HUES64 (cell line): ENCODE data around the gene MAP3K15.

Experiments used
- H3K27ac ChIP-seq: 2 replicates; pipeline ENCODE4 v1.7.0; 2013; ENCODE audit warnings: low read depth, low read length, inconsistent platforms
- H3K27me3 ChIP-seq: 2 replicates; pipeline ENCODE4 v1.6.1; 2013; ENCODE audit warnings: mild to moderate bottlenecking, low read length; ENCODE audit not compliant: insufficient read depth
- H3K36me3 ChIP-seq: 2 replicates; pipeline ENCODE4 v1.6.1; 2013; ENCODE audit warnings: mild to moderate bottlenecking, low read length; ENCODE audit not compliant: insufficient read depth
- H3K4me1 ChIP-seq: 2 replicates; pipeline ENCODE4 v1.6.1; 2013; ENCODE audit warnings: mild to moderate bottlenecking, low read length, moderate library complexity; ENCODE audit not compliant: insufficient read depth
- H3K4me3 ChIP-seq: 2 replicates; pipeline ENCODE4 v1.5.1; 2013; ENCODE audit warnings: mild to moderate bottlenecking, low read length, moderate library complexity
- H3K9ac ChIP-seq: 2 replicates; pipeline ENCODE4 v1.6.1; 2013; ENCODE audit warnings: mild to moderate bottlenecking, low read depth, low read length
- H3K9me3 ChIP-seq: 2 replicates; pipeline ENCODE4 v1.6.1; 2013; ENCODE audit warnings: low read depth, low read length; ENCODE audit not compliant: insufficient read depth
- WGBS: fragments of 150-250, 120-280 bp; methylation state at CpG from one replicate; pipeline ENCODE4 v1.1.7; 2013; ENCODE audit warnings: missing lambda C conversion rate; 5-methylcytosine and 5-hydroxymethylcytosine counted together

Gene MAP3K15

DNA sequence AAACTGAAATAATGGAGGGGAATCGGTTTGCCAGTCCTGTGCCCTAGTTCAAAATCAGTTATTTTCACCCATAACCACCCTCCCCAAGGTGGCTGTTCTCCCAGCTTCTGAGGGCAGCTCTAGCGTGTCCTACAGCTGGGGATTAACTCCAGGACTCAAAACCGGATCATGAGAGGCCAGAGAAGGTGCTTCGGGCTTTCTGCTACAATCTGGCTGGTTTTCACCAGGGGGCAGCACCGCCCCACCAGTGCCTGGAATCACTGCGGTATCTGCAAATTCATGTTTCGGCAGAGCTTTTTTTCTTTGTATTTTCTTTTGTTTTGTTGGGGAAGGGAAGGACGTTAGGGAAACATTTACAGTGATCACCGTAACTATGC, 143.2 kb downstream of the MAP3K15 start:
- Histone ChIP-seq H3K4me1 (no peaks in the 10 kb centered on the region), H3K9ac (no peak overlapping the region), H3K9me3 (no peaks in the 10 kb centered on the region), H3K36me3 (no peaks in the 10 kb centered on the region), H3K27me3 (peaks cover 10% of the 10 kb centered on the region), H3K4me3 (peak overlapping the region; percentile 71), H3K27ac (no peak overlapping the region)
- WGBS: 1% methylated on average over 8 of the region's 9 CpGs

GRCh38 chrX:19370061-19370460, 145.2 kb downstream of the MAP3K15 start:
- Histone ChIP-seq H3K4me3 (no peak overlapping the region), H3K4me1 (no peaks in the 10 kb centered on the region), H3K9me3 (no peaks in the 10 kb centered on the region), H3K9ac (no peak overlapping the region), H3K27me3 (peaks cover 10% of the 10 kb centered on the region), H3K27ac (no peak overlapping the region), H3K36me3 (no peaks in the 10 kb centered on the region)
- WGBS: 98% methylated on average over 4 of the region's 5 CpGs

GRCh38 chrX:19368576-19368975, 146.7 kb downstream of the MAP3K15 start:
- H3K27me3 ChIP-seq: peaks cover 3% of the 10 kb centered on the region
- H3K4me1 ChIP-seq: no peaks in the 10 kb centered on the region
- no peak overlapping the region for H3K4me3 ChIP-seq
- H3K36me3 ChIP-seq: no peaks in the 10 kb centered on the region
- H3K27ac ChIP-seq: no peak overlapping the region
- no peaks in the 10 kb centered on the region for H3K9me3 ChIP-seq
- no peak overlapping the region for H3K9ac ChIP-seq
- WGBS: 100% methylated on average over 4 of the region's 6 CpGs

- H3K9ac ChIP-seq: no peak overlapping the region
- WGBS: no CpG with 5 or more reads among the region's 4 CpGs
- no peaks in the 10 kb centered on the region for H3K4me1 ChIP-seq
These were observed 153.6 kb downstream of the MAP3K15 start for GRCh38 chrX:19361701-19362100.

DNA sequence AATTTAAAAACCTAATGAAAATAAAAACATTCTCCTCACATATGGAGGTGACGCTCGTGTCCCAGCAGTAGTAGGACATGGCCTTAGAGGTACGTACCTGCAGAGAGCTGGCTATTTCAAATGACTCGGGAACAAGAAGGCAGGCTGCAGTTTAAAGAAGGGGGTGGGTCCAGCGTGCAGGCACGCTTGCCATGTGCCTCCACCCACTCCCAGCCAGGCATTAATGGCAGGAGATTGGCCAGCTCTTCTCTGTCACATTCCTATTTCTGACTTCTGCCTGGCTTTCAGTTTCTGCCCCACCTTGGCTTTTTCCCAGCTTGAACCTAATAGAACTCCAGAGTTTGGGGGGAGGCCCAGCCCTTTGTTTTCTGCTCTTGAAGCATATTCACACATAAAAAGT, 154.4 kb downstream of the MAP3K15 start:
- 93% methylated on average over 6 of the region's 6 CpGs for WGBS
- peaks cover 61% of the 10 kb centered on the region for H3K36me3 ChIP-seq
- no peak overlapping the region for H3K9ac ChIP-seq
- no peaks in the 10 kb centered on the region for H3K27me3 ChIP-seq
- H3K9me3 ChIP-seq: no peaks in the 10 kb centered on the region
- H3K27ac ChIP-seq: no peak overlapping the region
- H3K4me3 ChIP-seq: no peak overlapping the region
- no peaks in the 10 kb centered on the region for H3K4me1 ChIP-seq

More at GRCh38 chrX:19361701-19362100, 153.6 kb downstream of the MAP3K15 start:
- H3K9me3 ChIP-seq: no peaks in the 10 kb centered on the region
- no peaks in the 10 kb centered on the region for H3K27me3 ChIP-seq
- no peak overlapping the region for H3K27ac ChIP-seq
- peaks cover 53% of the 10 kb centered on the region for H3K36me3 ChIP-seq
- no peak overlapping the region for H3K4me3 ChIP-seq

DNA sequence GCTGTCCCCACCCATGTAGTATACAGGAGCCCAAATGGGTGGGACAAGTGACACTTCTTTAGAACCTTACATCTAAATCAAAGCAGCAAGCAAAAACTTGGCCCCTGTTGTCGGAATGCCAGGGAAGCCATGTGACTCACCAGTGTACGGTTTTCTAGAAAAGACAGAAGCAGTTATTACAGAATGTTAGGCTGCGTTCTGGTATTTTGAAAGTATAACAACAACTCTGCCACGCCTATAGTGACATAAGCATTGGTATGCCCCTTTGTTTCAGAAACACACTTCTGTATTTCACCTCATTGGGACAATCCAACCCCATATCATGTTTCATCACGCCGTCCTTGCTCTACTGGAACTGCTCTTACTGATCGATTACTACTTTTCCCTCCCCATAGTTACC, 156.8 kb downstream of the MAP3K15 start:
- Histone ChIP-seq H3K9me3 (no peaks in the 10 kb centered on the region), H3K4me3 (no peak overlapping the region), H3K27ac (no peak overlapping the region), H3K9ac (no peak overlapping the region), H3K4me1 (no peaks in the 10 kb centered on the region), H3K36me3 (peaks cover 85% of the 10 kb centered on the region), H3K27me3 (no peaks in the 10 kb centered on the region)
- 90% methylated on average over 7 of the region's 7 CpGs for WGBS

- Histone ChIP-seq H3K4me3 (no peak overlapping the region), H3K36me3 (peaks cover 94% of the 10 kb centered on the region)
- WGBS: 98% methylated on average over 6 of the region's 6 CpGs
These were observed 160.7 kb downstream of the MAP3K15 start for GRCh38 chrX:19354625-19355024.

DNA sequence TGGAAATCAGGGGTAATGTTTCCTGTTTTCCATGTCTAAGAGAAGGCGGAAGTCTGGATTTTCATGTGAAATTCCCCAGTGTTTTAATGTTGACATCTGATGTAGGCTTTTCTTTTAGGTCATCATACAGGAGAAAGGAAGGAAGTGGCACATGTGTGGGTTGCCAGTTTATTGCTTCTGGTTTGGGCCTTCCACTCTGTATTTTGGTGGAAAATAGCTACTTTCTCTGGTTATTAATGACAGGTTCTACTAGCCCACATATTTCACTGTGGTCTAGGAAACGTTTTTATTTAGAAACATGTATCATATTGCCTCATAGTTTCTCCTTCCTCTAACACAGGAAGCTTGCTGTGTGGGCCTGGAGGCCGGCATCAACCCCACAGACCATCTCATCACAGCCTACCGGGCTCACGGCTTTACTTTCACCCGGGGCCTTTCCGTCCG, 164.3 kb downstream of the MAP3K15 start:
- Histone ChIP-seq H3K36me3 (peaks cover 71% of the 10 kb centered on the region), H3K9me3 (no peaks in the 10 kb centered on the region), H3K4me1 (no peaks in the 10 kb centered on the region), H3K27me3 (no peaks in the 10 kb centered on the region), H3K27ac (no peak overlapping the region), H3K9ac (no peak overlapping the region), H3K4me3 (no peak overlapping the region)
- WGBS: 96% methylated on average over 8 of the region's 8 CpGs

More at GRCh38 chrX:19354625-19355024, 160.7 kb downstream of the MAP3K15 start:
- Histone ChIP-seq H3K27me3 (no peaks in the 10 kb centered on the region), H3K27ac (no peak overlapping the region), H3K9ac (no peak overlapping the region), H3K9me3 (no peaks in the 10 kb centered on the region), H3K4me1 (no peaks in the 10 kb centered on the region)

DNA sequence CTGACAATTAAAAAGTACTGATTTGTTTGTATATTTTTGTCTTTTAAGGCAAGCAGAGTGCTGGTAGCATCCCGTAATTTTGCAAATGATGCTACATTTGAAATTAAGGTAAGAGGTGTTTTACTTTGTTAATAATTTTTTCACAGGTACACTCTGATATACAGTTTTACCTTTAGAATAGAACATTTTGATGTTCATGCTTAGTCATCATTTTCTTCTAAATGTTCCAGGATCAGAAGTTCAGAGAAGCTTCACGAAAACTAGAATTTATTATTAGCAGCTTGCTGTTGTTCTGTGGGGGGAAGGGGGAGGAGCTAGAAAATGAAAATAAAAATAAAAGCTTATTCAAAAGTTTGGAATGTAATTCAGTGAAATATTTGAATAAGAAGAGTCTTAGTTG, 166.0 kb downstream of the MAP3K15 start:
- 100% methylated on average over 2 of the region's 2 CpGs for WGBS
- peaks cover 54% of the 10 kb centered on the region for H3K36me3 ChIP-seq
- H3K4me1 ChIP-seq: no peaks in the 10 kb centered on the region
- no peak overlapping the region for H3K4me3 ChIP-seq
- H3K9ac ChIP-seq: no peak overlapping the region
- H3K9me3 ChIP-seq: no peaks in the 10 kb centered on the region
- H3K27ac ChIP-seq: no peak overlapping the region
- no peaks in the 10 kb centered on the region for H3K27me3 ChIP-seq

GRCh38 chrX:19347916-19348315, 167.4 kb downstream of the MAP3K15 start:
- Histone ChIP-seq H3K36me3 (peaks cover 40% of the 10 kb centered on the region), H3K9me3 (no peaks in the 10 kb centered on the region), H3K27ac (no peak overlapping the region), H3K27me3 (no peaks in the 10 kb centered on the region), H3K4me1 (peaks cover 2% of the 10 kb centered on the region; the same call in 1 of the 2 replicates), H3K4me3 (no peak overlapping the region), H3K9ac (no peak overlapping the region)
- WGBS: 92% methylated on average over 3 of the region's 3 CpGs

GRCh38 chrX:19344661-19345060, 170.6 kb downstream of the MAP3K15 start:
- H3K27me3 ChIP-seq: no peaks in the 10 kb centered on the region
- peaks cover 6% of the 10 kb centered on the region; the same call in 1 of the 2 replicates for H3K4me1 ChIP-seq
- WGBS: 42% methylated on average over 10 of the region's 10 CpGs
- no peaks in the 10 kb centered on the region for H3K9me3 ChIP-seq
- H3K27ac ChIP-seq: no peak overlapping the region
- H3K36me3 ChIP-seq: peaks cover 14% of the 10 kb centered on the region
- H3K9ac ChIP-seq: 0 out of 2 replicates have a peak overlapping the region, but pooled peaks have one; percentile 70
- peak overlapping the region; percentile 89 for H3K4me3 ChIP-seq
